Measurements from ENCODE around the gene SETD7. TPM values are rescaled to one million over a fixed set of nuclear protein-coding genes. Genes with fewer than 3 reads are reported as not detected.

The SETD7 gene
- total RNA-seq, 1 donor from 2014 or later, result 39.4 TPM

DNA sequence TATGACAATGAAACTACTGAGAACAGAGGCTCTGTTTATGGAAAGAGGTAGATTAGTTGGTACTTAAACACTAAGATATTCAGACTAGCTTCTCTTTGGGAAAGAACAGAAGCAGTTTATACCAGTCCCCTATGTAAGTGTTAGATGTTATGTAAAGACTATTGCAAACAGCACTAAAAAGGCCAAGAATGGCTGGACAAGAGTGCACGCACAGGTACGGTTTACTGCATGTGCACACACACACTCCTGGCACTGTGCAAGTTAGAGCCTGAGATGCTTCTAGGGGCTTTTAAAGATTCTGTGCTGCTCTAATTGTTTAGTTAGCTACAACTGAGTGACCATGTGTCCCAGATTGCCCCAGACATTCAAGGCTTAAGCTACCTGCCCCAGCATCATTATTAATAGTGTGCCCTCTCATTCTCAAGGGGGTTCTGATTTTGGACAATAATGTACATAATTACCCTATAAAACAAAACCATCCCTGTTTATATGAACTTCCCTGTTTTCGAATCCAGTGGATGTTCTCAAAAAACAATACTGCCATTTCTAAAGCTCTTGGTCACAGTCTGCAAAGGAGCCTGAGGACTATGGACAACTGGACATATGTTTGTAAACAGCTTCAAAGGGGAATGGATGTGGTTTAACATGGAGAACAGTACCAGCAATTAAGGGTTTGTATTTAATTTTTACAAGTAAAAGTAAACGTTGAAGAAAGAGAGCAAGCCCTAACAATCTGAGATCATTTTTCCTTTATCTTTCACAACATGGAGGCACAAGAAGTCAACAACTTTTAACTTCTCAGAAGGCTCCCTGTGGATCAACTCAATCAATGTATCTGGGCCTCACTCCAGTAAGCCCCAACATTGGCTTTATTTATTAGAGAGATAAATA lies 2.0 kb downstream of the SETD7 start:
- Histone ChIP-seq H3K4me3 (peak overlapping the region; percentile 79), H3K36me3 (no peaks in the 10 kb centered on the region), H3K9me3 (no peaks in the 10 kb centered on the region), H3K27me3 (ENCODE audit: low read depth) (no peaks in the 10 kb centered on the region), H3K4me1 (peaks cover 61% of the 10 kb centered on the region), H3K27ac (peak overlapping the region; percentile 99)
- TF ChIP-seq, protein P1, sequence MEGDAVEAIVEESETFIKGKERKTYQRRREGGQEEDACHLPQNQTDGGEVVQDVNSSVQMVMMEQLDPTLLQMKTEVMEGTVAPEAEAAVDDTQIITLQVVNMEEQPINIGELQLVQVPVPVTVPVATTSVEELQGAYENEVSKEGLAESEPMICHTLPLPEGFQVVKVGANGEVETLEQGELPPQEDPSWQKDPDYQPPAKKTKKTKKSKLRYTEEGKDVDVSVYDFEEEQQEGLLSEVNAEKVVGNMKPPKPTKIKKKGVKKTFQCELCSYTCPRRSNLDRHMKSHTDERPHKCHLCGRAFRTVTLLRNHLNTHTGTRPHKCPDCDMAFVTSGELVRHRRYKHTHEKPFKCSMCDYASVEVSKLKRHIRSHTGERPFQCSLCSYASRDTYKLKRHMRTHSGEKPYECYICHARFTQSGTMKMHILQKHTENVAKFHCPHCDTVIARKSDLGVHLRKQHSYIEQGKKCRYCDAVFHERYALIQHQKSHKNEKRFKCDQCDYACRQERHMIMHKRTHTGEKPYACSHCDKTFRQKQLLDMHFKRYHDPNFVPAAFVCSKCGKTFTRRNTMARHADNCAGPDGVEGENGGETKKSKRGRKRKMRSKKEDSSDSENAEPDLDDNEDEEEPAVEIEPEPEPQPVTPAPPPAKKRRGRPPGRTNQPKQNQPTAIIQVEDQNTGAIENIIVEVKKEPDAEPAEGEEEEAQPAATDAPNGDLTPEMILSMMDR (IDR thresholded peaks at IDR 0.05), result no peak
- no peak for ATAC-seq
- DNase-seq, result no peak
- intact Hi-C loops (cut with DNase I), result no loop called here

DNA sequence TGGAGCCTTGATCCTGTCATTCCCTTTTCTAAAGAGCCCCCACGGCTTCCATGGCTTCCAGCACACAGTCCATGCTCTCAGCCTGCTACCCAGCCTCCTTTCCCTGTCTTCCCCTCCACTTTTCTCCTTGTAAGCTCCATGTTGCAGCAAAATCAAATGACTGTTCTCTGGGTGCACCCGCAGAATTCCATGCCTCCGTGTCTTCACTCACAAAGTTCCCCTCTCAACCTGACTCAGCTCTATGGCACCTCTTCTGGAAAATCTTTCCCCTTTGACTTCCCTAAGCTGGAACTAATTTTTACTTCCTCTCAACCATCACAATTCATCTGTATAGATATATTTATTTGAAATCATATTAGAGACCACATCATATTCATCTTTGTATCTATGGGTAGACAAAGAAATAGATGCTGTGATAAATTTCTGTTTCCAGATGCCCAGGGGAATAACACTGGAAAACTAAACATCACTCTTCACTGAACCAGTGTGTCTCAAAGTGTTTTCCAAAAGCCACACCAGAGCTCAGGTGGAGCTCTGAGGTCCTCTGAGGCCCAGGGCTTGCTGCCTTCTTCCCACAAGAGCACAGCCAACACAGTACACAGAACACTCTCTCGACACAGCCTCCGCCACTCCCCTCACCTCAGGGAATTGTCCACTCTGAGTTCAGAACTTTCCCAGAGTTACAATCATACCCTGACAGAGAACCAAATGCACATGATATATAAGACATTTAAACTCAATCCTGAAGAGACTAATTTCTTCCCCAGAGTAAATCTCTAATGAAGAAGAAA lies 3.3 kb downstream of the SETD7 start:
- no peaks in the 10 kb centered on the region for H3K36me3 ChIP-seq
- TF ChIP-seq, protein P1 (IDR thresholded peaks at IDR 0.05), result no peak
- intact Hi-C loops (cut with DNase I), result no loop called here
- H3K4me1 ChIP-seq, result peaks cover 51% of the 10 kb centered on the region
- ATAC-seq (no peak), DNase-seq (no peak)
- no peaks in the 10 kb centered on the region for H3K27me3 ChIP-seq (ENCODE audit: low read depth)
- no peak overlapping the region for H3K4me3 ChIP-seq
- H3K9me3 ChIP-seq, result no peaks in the 10 kb centered on the region
- no peak overlapping the region for H3K27ac ChIP-seq

DNA sequence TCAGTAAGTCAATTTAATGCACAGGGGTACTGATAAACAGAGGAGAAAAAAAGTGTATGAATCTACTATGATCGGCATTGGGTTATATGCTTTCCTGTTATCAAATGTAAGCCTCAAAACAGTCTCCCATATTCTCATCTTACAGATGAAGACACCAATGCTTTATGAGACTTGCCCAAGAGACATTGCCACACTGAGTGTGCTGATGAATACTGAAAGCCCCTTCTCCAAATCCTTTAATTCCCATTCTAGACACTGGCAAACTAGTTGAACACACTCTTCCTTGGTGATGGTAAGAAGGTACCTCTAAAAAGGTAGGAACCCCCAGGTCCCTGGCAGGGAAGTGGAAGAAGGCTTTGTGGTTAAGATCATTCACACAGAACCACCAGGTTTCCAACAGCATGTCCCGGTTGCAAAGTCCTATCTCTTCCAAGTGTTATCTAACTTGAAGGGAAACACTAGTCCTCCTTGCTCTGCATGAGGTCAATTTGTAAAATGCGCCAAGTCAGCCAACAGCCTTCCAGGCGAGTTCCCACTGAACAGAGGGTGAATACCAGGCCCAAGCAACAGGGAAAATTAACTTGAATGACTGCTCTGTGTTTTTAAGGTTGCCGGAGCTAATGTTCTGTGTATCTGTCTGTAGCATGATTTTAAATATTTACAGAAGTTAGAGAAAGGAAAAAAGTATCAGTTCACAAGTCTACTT lies 5.1 kb downstream of the SETD7 start:
- TF ChIP-seq, protein P1 (IDR thresholded peaks at IDR 0.05), result no peak
- DNase-seq (no peak), ATAC-seq (no peak)
- H3K27ac ChIP-seq, result no peak overlapping the region
- intact Hi-C loops (cut with DNase I), result no loop called here
- no peaks in the 10 kb centered on the region for H3K27me3 ChIP-seq (ENCODE audit: low read depth)
- H3K36me3 ChIP-seq, result peaks cover 10% of the 10 kb centered on the region
- H3K4me1 ChIP-seq, result peaks cover 44% of the 10 kb centered on the region
- no peaks in the 10 kb centered on the region for H3K9me3 ChIP-seq
- no peak overlapping the region for H3K4me3 ChIP-seq

DNA sequence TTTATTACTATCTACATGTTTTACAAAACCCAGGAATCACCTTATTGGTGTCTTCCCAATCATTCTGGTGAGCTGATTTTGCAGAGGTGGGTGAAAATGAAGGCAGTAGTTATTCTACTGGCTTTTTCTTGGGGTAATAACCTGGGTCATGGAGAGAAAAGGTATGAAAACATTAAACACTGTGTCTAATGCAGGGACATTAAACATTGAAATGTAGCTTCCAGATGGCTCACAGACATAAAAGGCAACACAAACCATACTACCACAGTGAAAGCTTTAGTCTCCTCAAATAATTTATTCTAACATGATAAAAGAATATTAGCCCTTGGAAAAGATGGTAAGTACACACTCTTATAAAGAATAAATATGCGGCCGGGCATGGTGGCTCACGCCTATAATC lies 8.0 kb downstream of the SETD7 start:
- H3K9me3 ChIP-seq, result no peaks in the 10 kb centered on the region
- H3K4me1 ChIP-seq, result peaks cover 25% of the 10 kb centered on the region
- no peak overlapping the region for H3K27ac ChIP-seq
- DNase-seq (no peak), ATAC-seq (no peak)
- no peak overlapping the region for H3K4me3 ChIP-seq
- no peaks in the 10 kb centered on the region for H3K27me3 ChIP-seq (ENCODE audit: low read depth)
- TF ChIP-seq, protein P1 (IDR thresholded peaks at IDR 0.05), result no peak
- peaks cover 33% of the 10 kb centered on the region for H3K36me3 ChIP-seq
- intact Hi-C loops (cut with DNase I), result no loop called here

DNA sequence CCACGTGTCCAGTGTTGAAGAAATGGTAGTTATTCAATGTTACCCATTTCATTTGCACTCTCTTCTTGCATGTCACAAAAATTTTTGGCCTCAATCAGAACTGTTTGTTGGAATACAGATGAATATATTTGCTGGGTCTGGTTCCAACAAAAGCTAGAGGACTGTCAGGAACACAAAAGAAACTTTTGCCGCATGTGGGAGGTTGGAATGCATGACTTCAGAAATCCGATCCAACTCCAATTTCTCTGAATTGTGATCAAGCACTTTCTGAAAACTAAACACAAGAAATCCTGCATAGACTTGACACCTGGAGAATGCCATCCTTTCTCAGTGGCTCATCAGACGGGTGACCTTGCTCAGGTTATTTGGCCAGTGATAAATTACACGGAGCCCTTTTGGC lies 15.4 kb downstream of the SETD7 start:
- intact Hi-C loops (cut with DNase I), result no loop called here
- Histone ChIP-seq H3K9me3 (no peaks in the 10 kb centered on the region), H3K36me3 (peaks cover 49% of the 10 kb centered on the region), H3K4me3 (no peak overlapping the region), H3K4me1 (peaks cover 6% of the 10 kb centered on the region), H3K27me3 (ENCODE audit: low read depth) (no peaks in the 10 kb centered on the region), H3K27ac (no peak overlapping the region)
- DNase-seq, result no peak
- no peak for ATAC-seq
- TF ChIP-seq, protein P1 (IDR thresholded peaks at IDR 0.05), result no peak

Measured in lower lobe of right lung (tissue), 2 donors.